B cell (primary cell): Measurements from ENCODE around the gene ZFAND5. TPM values are rescaled to one million over a fixed set of nuclear protein-coding genes. Genes with fewer than 3 reads are reported as not detected.

Source experiments
- ATAC-seq: fragments of 200-7000 bp; cut with Tn5 transposase; one replicate; pipeline ENCODE4 v1.10.0; 2021; ENCODE audit warnings: low read depth, mild to moderate bottlenecking, moderate number of reproducible peaks, moderate library complexity
- CTCF ChIA-PET: fragments of 350-600 bp; sonication (Branson Sonifier 250); formaldehyde crosslinking; loops from one replicate; lab custom pipeline; 2021; ENCODE audit warnings: antibody characterized with exemption, inconsistent platforms; lab: Charles Lee
- POLR2A ChIA-PET: fragments of 350-600 bp; sonication (Branson Sonifier 250); formaldehyde crosslinking; loops from one replicate; lab custom pipeline; 2021; ENCODE audit warnings: antibody characterized with exemption; lab: Charles Lee
- DNase-seq: peaks from one replicate; pipeline ENCODE4 v3.0.0; 2013
- H2AFZ ChIP-seq: 2 replicates; pipeline ENCODE4 v1.6.1; 2012; ENCODE audit warnings: mild to moderate bottlenecking, low read depth, low read length; ENCODE audit not compliant: insufficient read depth, poor library complexity, severe bottlenecking
- H3K27ac ChIP-seq, 2 donors: 1 replicate in 1 of 2; 2 replicates in 1 of 2; pipeline ENCODE4 v1.5.1; 2012 to 2013; ENCODE audit warnings: low read length in 2 of 2, mild to moderate bottlenecking in 2 of 2, moderate library complexity in 1 of 2
- H3K27me3 ChIP-seq, 4 experiments: fragments of 200-600 bp in 1 of 4; sonication (generic) in 1 of 4; replicated peaks in 1 of 4; 1 replicate in 2 of 4; 2 replicates in 2 of 4; pipeline versions ENCODE4 v1.6.1 to v1.7.0; 2013 to 2016; ENCODE audit warnings: low read length in 3 of 4, mild to moderate bottlenecking in 2 of 4, mixed read lengths in 1 of 4, moderate library complexity in 1 of 4; ENCODE audit not compliant: insufficient read depth in 4 of 4, control insufficient read depth in 3 of 4; ENCODE audit errors: control extremely low read depth in 1 of 4
- H3K36me3 ChIP-seq, 2 experiments: replicated peaks in 1 of 2; 1 replicate in 1 of 2; 2 replicates in 1 of 2; pipeline versions ENCODE4 v1.6.1 to v1.7.1; 2013; ENCODE audit warnings: low read length in 1 of 2; ENCODE audit not compliant: insufficient read depth in 2 of 2, control insufficient read depth in 1 of 2; ENCODE audit errors: control extremely low read depth in 1 of 2, extremely low read depth in 1 of 2
- H3K4me1 ChIP-seq, 2 donors: fragments of 200-600 bp in 1 of 2; sonication (generic) in 1 of 2; 1 replicate in 1 of 2; 2 replicates in 1 of 2; pipeline versions ENCODE4 v1.5.1 to v1.6.1; 2013 to 2017; ENCODE audit warnings: low read length in 2 of 2; ENCODE audit not compliant: control insufficient read depth in 2 of 2, insufficient read depth in 2 of 2
- H3K4me2 ChIP-seq: replicated peaks from 2 replicates; pipeline ENCODE3; 2012; ENCODE audit warnings: mild to moderate bottlenecking, low read depth, low read length; ENCODE audit not compliant: poor library complexity, severe bottlenecking
- H3K4me3 ChIP-seq, 5 experiments: fragments of 200-600 bp in 1 of 5; sonication (generic) in 1 of 5; 1 replicate in 3 of 5; 2 replicates in 2 of 5; pipeline versions ENCODE4 v1.5.1 to v1.7.0; 2011 to 2016; ENCODE audit warnings: low read length in 4 of 5, mild to moderate bottlenecking in 4 of 5, low read depth in 2 of 5, control low read depth in 1 of 5, moderate library complexity in 1 of 5; ENCODE audit not compliant: insufficient read depth in 1 of 5; ENCODE audit errors: control extremely low read depth in 1 of 5, extremely low read depth in 1 of 5
- H3K79me2 ChIP-seq: fragments of 200-600 bp; sonication (generic); one replicate; pipeline ENCODE4 v1.6.0; 2016; ENCODE audit warnings: low read length; ENCODE audit not compliant: control insufficient read depth, insufficient read depth
- H3K9ac ChIP-seq: fragments of 200-600 bp; sonication (generic); 2 replicates; pipeline ENCODE4 v1.6.1; 2017; ENCODE audit warnings: mild to moderate bottlenecking, low read length, moderate library complexity
- H3K9me3 ChIP-seq, 3 donors: one replicate each; pipeline versions ENCODE4 v1.6.1 to v1.7.1; 2013; ENCODE audit warnings: low read length in 2 of 3; ENCODE audit not compliant: control insufficient read depth in 2 of 3, insufficient read depth in 1 of 3; ENCODE audit errors: control extremely low read depth in 1 of 3
- H4K20me1 ChIP-seq: 2 replicates; pipeline ENCODE4 v1.6.0; 2012; ENCODE audit warnings: mild to moderate bottlenecking, low read length; ENCODE audit not compliant: insufficient read depth, control insufficient read depth, poor library complexity, severe bottlenecking
- H3K27ac Mint-ChIP-seq: one replicate; pipeline ENCODE4 v1.8.0; 2021; ENCODE audit warnings: mixed read lengths
- H3K27me3 Mint-ChIP-seq: one replicate; pipeline ENCODE4 v1.8.0; 2021; ENCODE audit warnings: mixed read lengths
- H3K4me1 Mint-ChIP-seq: one replicate; pipeline ENCODE4 v1.8.0; 2021; ENCODE audit warnings: mixed read lengths
- H3K4me3 Mint-ChIP-seq: one replicate; pipeline ENCODE4 v1.8.0; 2021; ENCODE audit warnings: mixed read lengths
- H3K9me3 Mint-ChIP-seq: one replicate; pipeline ENCODE4 v1.8.0; 2022; ENCODE audit warnings: mixed read lengths; ENCODE audit not compliant: insufficient read depth
- EZH2 ChIP-seq: IDR thresholded peaks from 2 replicates; pipeline ENCODE4 v1.6.1; 2012; ENCODE audit warnings: borderline replicate concordance, low read depth, mild to moderate bottlenecking, moderate library complexity, low read length; ENCODE audit not compliant: insufficient read depth, poor library complexity, severe bottlenecking
- WGBS: methylation state at CpG from one replicate; pipeline ENCODE4 v1.1.5; 2013; ENCODE audit warnings: missing lambda C conversion rate; ENCODE audit not compliant: insufficient coverage; 5-methylcytosine and 5-hydroxymethylcytosine counted together
- intact Hi-C: fragments of 100-400 bp; cut with micrococcal nuclease; formaldehyde crosslinking; loops from one replicate; pipeline ENCODE4 v1.10.0; 2022
- polyA plus RNA-seq: library from polyadenylated mRNA; depleted of rRNA; stranded (reverse); fragments of >200 nt; gene quantifications from 2 replicates; pipeline ENCODE4 v1.2.3, GENCODE V29; 2012
- total RNA-seq, 2 donors: library from RNA; stranded (reverse); fragments of 120-200 nt in 1 of 2; gene quantifications; 1 replicate in 1 of 2; 2 replicates in 1 of 2; pipeline versions ENCODE4 v1.2.3 to v1.2.4, GENCODE V29; 2013 to 2022
- TF ChIP-seq, protein P1 (sequence below): fragments of 200-600 bp; IDR thresholded peaks from one replicate; pipeline ENCODE4 v1.8.0; 2022; ENCODE audit warnings: antibody characterized with exemption, mild to moderate bottlenecking

The ZFAND5 gene
- total and polyA plus RNA-seq, 2 donors (not counting 1 experiment from before 2014, with no cell fraction given): 95.3 to 162 TPM

DNA sequence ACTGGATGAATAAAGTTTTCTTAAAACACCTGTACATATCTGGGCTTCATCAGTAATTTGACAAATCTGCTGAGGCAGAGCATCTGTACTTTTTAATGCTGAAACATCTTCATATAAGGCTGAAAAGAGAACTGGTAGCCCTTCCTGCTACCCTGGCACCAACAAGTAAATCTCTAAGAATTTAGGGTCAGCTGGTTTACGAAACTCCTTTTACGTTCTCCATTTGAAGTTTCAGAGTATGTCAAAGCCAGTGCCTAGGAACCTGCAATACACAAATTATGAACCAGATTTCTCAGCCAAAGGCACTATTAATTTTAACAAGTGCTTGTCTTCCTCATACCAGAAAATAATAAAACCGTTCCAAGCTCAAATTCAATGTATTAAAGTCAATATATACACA is 3.8 kb downstream of the ZFAND5 start:
- no peak for TF ChIP-seq EZH2
- TF ChIP-seq, protein P1, sequence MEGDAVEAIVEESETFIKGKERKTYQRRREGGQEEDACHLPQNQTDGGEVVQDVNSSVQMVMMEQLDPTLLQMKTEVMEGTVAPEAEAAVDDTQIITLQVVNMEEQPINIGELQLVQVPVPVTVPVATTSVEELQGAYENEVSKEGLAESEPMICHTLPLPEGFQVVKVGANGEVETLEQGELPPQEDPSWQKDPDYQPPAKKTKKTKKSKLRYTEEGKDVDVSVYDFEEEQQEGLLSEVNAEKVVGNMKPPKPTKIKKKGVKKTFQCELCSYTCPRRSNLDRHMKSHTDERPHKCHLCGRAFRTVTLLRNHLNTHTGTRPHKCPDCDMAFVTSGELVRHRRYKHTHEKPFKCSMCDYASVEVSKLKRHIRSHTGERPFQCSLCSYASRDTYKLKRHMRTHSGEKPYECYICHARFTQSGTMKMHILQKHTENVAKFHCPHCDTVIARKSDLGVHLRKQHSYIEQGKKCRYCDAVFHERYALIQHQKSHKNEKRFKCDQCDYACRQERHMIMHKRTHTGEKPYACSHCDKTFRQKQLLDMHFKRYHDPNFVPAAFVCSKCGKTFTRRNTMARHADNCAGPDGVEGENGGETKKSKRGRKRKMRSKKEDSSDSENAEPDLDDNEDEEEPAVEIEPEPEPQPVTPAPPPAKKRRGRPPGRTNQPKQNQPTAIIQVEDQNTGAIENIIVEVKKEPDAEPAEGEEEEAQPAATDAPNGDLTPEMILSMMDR: no peak
- Mint-ChIP-seq H3K4me1 (peaks cover 70% of the 10 kb centered on the region), H3K27ac (no peak overlapping the region), H3K4me3 (no peak overlapping the region), H3K9me3 (no peaks in the 10 kb centered on the region), H3K27me3 (no peaks in the 10 kb centered on the region)
- Histone ChIP-seq H3K4me2 (peak overlapping the region; percentile 7), H3K4me3 (no peak overlapping the region), H3K4me1 (peaks cover 22 to 35% of the 10 kb centered on the region in 2 donors), H4K20me1 (peaks cover 52% of the 10 kb centered on the region), H3K27ac (peak overlapping the region in 1 of 2 donors; percentile 33), H3K9me3 (no peaks in the 10 kb centered on the region), H3K27me3 (no peaks in the 10 kb centered on the region), H3K79me2 (peaks cover 77% of the 10 kb centered on the region), H2AFZ (no peak overlapping the region), H3K36me3 (peaks cover 15 to 48% of the 10 kb centered on the region in 2 experiments), H3K9ac (no peak overlapping the region)
- intact Hi-C loops: loop anchor here (10.0 kb wide), 1 partner anchor 566 kb away; no protein-coding TSS in a partner anchor
- DNase-seq (no peak), ATAC-seq (no peak)
- POLR2A ChIA-PET: no interaction called here
- CTCF ChIA-PET: interaction anchor here (0.9 to 2.4 kb wide), 2 partner anchors 26 to 81 kb away, joined by 3 to 7 read pairs; no protein-coding TSS in a partner anchor
- WGBS: 71% methylated on average over 2 of the region's 3 CpGs

DNA sequence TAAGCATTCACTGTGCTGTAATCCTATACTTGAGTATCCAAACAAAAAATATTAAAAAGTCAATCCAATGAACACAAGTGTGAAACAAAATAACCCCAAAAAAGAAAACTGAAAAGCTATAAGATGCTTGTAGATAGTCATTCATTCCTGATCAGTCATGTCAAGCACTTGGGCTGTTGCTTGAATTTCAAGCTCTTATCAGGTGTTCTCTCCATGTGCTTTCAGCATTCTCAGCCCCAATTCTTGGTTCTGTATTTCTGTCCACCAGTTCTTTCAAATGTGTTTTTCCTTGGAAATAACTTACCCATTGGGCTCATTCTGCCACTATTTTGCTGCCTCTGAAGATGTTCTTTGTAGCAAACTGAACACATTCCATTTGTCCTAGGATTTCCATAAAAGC is 4.7 kb downstream of the ZFAND5 start:
- no peak overlapping the region for H2AFZ ChIP-seq
- no peak for TF ChIP-seq EZH2
- TF ChIP-seq, protein P1: no peak
- H3K27ac ChIP-seq: no peak overlapping the region
- H3K27me3 Mint-ChIP-seq: no peaks in the 10 kb centered on the region
- no peak overlapping the region for H3K4me3 ChIP-seq
- intact Hi-C loops: loop anchor here (10.0 kb wide), 1 partner anchor 566 kb away; no protein-coding TSS in a partner anchor
- H3K4me2 ChIP-seq: no peak overlapping the region
- CTCF ChIA-PET: interaction anchor here (0.9 to 2.4 kb wide), 3 partner anchors 68 to 83 kb away, joined by 3 to 7 read pairs (median 3); no protein-coding TSS in a partner anchor
- H3K9me3 ChIP-seq: no peaks in the 10 kb centered on the region
- no peak overlapping the region for H3K27ac Mint-ChIP-seq
- H4K20me1 ChIP-seq: peaks cover 52% of the 10 kb centered on the region
- POLR2A ChIA-PET: no interaction called here
- peaks cover 77% of the 10 kb centered on the region for H3K79me2 ChIP-seq
- DNase-seq (no peak), ATAC-seq (no peak)
- H3K9me3 Mint-ChIP-seq: no peaks in the 10 kb centered on the region
- H3K9ac ChIP-seq: no peak overlapping the region
- H3K27me3 ChIP-seq: no peaks in the 10 kb centered on the region
- peaks cover 62% of the 10 kb centered on the region for H3K4me1 Mint-ChIP-seq
- no peak overlapping the region for H3K4me3 Mint-ChIP-seq
- peaks cover 19 to 55% of the 10 kb centered on the region in 2 experiments for H3K36me3 ChIP-seq
- peaks cover 22 to 32% of the 10 kb centered on the region in 2 donors for H3K4me1 ChIP-seq
